Measurements from ENCODE around the gene TSPAN5. TPM values are rescaled to one million over a fixed set of nuclear protein-coding genes. Genes with fewer than 3 reads are reported as not detected.
"Not testable (repeated sequence)": the region's sequence is repeated elsewhere in the genome, so short reads cannot be mapped to it uniquely, and the experiment has no call there.

The TSPAN5 gene
- polyA plus RNA-seq, 1 of the 3 experiments (the other 2 are of a cell fraction), result 38.6 TPM

DNA sequence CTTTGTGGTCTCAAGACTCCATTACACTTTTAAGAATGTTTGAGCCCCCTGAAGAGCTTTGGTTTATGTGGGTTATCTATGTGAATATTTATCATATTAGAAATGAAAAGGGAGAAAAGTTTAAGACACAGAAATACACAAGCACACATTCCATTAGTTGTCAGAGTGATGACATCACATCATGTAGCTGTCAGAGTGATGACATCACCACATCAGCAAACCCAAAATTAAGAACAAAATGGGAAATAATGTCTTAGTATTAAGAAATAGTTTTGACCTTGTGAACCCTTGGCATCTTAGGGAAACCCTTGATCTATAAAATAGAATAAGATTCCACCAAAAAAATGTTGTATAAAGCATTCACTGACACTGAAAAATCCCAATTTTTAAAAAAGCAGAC lies 195.9 kb downstream of the TSPAN5 start:
- no peak overlapping the region for H3K27ac ChIP-seq (ENCODE audit: low read depth in 2 of 2, low read length in 1 of 2)
- no peak for DNase-seq
- no peaks in the 10 kb centered on the region for H3K36me3 ChIP-seq (replicated peaks in 1 of 2; ENCODE audit: control insufficient read depth in 1 of 2, insufficient read depth in 2 of 2, low read length in 1 of 2)
- no peak overlapping the region for H3K4me3 ChIP-seq (ENCODE audit: low read depth in 2 of 2, low read length in 1 of 2)
- no peak overlapping the region for H3K9ac ChIP-seq
- H3K4me1 ChIP-seq (ENCODE audit: control insufficient read depth in 1 of 2, insufficient read depth in 2 of 2, low read depth in 1 of 2, low read length in 1 of 2), result no peaks in the 10 kb centered on the region; a peak in 1 of 4 replicates
- no peaks in the 10 kb centered on the region for H3K9me3 ChIP-seq
- no peaks in the 10 kb centered on the region for H3K27me3 ChIP-seq (ENCODE audit: insufficient read depth)
- no peaks in the 10 kb centered on the region for H4K20me1 ChIP-seq (ENCODE audit: insufficient read depth)
- TF ChIP-seq CTCF (IDR thresholded peaks at IDR 0.05) (no peak), SMC3 (IDR thresholded peaks at IDR 0.05; ENCODE audit: low read depth, low read length) (no peak), TCF12 (IDR thresholded peaks at IDR 0.05) (no peak), YY1 (IDR thresholded peaks at IDR 0.05; ENCODE audit: low read depth) (no peak), GABPA (IDR thresholded peaks at IDR 0.05; ENCODE audit: low read depth) (no peak), TEAD4 (IDR thresholded peaks at IDR 0.05; ENCODE audit: borderline replicate concordance, insufficient read depth) (no peak), RAD21 (IDR thresholded peaks at IDR 0.05; ENCODE audit: low read length) (no peak)
- H3K4me2 ChIP-seq, result no peak overlapping the region
- no peaks in the 10 kb centered on the region for H3K79me2 ChIP-seq (ENCODE audit: insufficient read depth)
- no peaks in the 10 kb centered on the region for H3F3A ChIP-seq (replicated peaks; ENCODE audit: insufficient read depth)
- ChIA-PET POLR2A (no interaction called here), CTCF (interaction anchor here (1.3 kb wide), 1 partner anchor 10 kb away, joined by 3 read pairs; no protein-coding TSS in a partner anchor)
- H3K9me2 ChIP-seq, result no peaks in the 10 kb centered on the region
- H2AFZ ChIP-seq (ENCODE audit: low read depth), result no peak overlapping the region

DNA sequence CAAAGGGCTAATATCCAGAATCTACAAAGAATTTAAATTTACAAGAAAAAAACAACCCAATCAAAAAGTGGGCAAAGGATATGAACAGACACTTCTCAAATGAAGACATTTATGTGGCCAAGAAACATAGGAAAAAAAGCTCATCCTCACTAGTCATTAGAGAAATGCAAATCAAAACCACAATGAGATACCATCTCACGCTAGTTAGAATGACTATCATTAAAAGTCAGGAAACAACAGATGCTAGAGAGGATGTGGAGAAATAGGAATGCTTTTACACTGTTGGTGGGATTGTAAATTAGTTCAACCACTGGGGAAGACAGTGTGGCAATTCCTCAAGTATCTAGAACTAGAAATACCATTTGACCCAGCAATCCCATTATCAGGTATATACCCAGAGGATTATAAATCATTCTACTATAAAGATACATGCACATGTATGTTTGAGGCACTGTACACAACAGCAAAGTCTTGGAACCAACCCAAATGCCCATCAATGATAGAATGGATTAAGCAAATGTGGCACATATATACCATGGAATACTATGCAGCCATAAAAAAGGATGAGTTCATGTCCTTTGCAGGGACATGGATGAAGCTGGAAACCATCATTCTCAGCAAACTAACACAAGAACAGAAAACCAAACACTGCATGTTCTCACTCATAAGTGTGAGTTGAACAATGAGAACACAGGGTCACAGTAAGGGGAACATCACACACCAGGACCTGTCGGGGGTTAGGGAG lies 197.1 kb downstream of the TSPAN5 start:
- CTCF ChIA-PET; H3F3A ChIP-seq (replicated peaks; ENCODE audit: insufficient read depth); H3K79me2 ChIP-seq (ENCODE audit: insufficient read depth); DNase-seq; H3K4me1 ChIP-seq (ENCODE audit: control insufficient read depth in 1 of 2, insufficient read depth in 2 of 2, low read depth in 1 of 2, low read length in 1 of 2); H3K9me2 ChIP-seq; H3K9ac ChIP-seq; H3K9me3 ChIP-seq; H2AFZ ChIP-seq (ENCODE audit: low read depth); POLR2A ChIA-PET; H3K4me2 ChIP-seq; H3K27ac ChIP-seq (ENCODE audit: low read depth in 2 of 2, low read length in 1 of 2); H3K36me3 ChIP-seq (replicated peaks in 1 of 2; ENCODE audit: control insufficient read depth in 1 of 2, insufficient read depth in 2 of 2, low read length in 1 of 2); H3K4me3 ChIP-seq (ENCODE audit: low read depth in 2 of 2, low read length in 1 of 2); H3K27me3 ChIP-seq (ENCODE audit: insufficient read depth); H4K20me1 ChIP-seq (ENCODE audit: insufficient read depth): not testable (repeated sequence)
- 100% methylated on average over 2 of the region's 2 CpGs for WGBS (ENCODE audit: low lambda C conversion rate)

DNA sequence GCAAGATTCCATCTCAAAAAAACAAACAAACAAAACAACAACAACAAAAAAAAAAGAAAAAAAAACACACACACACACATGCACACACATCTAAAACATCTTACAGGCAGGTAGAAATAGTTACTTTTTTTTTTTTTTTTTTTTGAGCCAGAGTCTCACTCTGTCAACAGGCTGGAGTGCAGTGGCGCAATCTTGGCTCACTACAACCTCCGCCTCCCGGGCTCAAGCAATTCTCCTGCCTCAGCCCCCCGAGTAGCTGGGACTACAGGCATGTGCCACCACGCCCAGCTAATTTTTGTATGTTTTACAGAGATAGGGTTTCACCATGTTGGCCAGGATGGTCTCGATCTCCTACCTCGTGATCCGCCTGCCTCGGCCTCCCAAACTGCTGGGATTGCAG lies 201.0 kb downstream of the TSPAN5 start:
- H3K4me1 ChIP-seq (ENCODE audit: control insufficient read depth in 1 of 2, insufficient read depth in 2 of 2, low read depth in 1 of 2, low read length in 1 of 2); H3K27ac ChIP-seq (ENCODE audit: low read depth in 2 of 2, low read length in 1 of 2); H3K79me2 ChIP-seq (ENCODE audit: insufficient read depth); H3K4me3 ChIP-seq (ENCODE audit: low read depth in 2 of 2, low read length in 1 of 2); H2AFZ ChIP-seq (ENCODE audit: low read depth); H3K27me3 ChIP-seq (ENCODE audit: insufficient read depth); H3K36me3 ChIP-seq (replicated peaks in 1 of 2; ENCODE audit: control insufficient read depth in 1 of 2, insufficient read depth in 2 of 2, low read length in 1 of 2); H3F3A ChIP-seq (replicated peaks; ENCODE audit: insufficient read depth); CTCF ChIA-PET; H3K9ac ChIP-seq; H3K9me2 ChIP-seq; H3K9me3 ChIP-seq; H3K4me2 ChIP-seq; POLR2A ChIA-PET; DNase-seq; H4K20me1 ChIP-seq (ENCODE audit: insufficient read depth): not testable (repeated sequence)
- WGBS (ENCODE audit: low lambda C conversion rate), result 90% methylated on average over 9 of the region's 9 CpGs

All from SK-N-SH (cell line).